Natural killer cell (primary cell): ENCODE measurements around the gene RFXAP. TPM values are rescaled to one million over a fixed set of nuclear protein-coding genes. Genes with fewer than 3 reads are reported as not detected.
A peak's percentile ranks its signal among the peaks of the same experiment; 100 is the strongest.

Experiments
- ATAC-seq, 3 donors: fragments of 150-1000 bp in 2 of 3; fragments of 200-7000 bp in 1 of 3; cut with Tn5 transposase; 1 replicate in 1 of 3; 2 replicates in 2 of 3; pipeline ENCODE4 v1.10.0; 2021; ENCODE audit warnings: mild to moderate bottlenecking in 2 of 3, moderate library complexity in 2 of 3
- DNase-seq, 2 donors: peaks; one replicate each; pipeline versions ENCODE4 v3.0.0 to v3.0.0-alpha.2; 2013 to 2021; ENCODE audit warnings: mixed read lengths in 1 of 2
- H3K27ac ChIP-seq: one replicate; pipeline ENCODE4 v1.5.1; 2013; ENCODE audit warnings: mild to moderate bottlenecking, low read length
- H3K27me3 ChIP-seq: one replicate; pipeline ENCODE4 v1.6.1; 2013; ENCODE audit warnings: low read length; ENCODE audit not compliant: control insufficient read depth, insufficient read depth
- H3K36me3 ChIP-seq: one replicate; pipeline ENCODE4 v1.6.1; 2013; ENCODE audit warnings: low read length; ENCODE audit not compliant: control insufficient read depth, insufficient read depth
- H3K4me1 ChIP-seq: one replicate; pipeline ENCODE4 v1.6.1; 2013; ENCODE audit warnings: low read length; ENCODE audit not compliant: control insufficient read depth, insufficient read depth
- H3K4me3 ChIP-seq: one replicate; pipeline ENCODE4 v1.5.1; 2013; ENCODE audit warnings: low read length
- H3K9me3 ChIP-seq: one replicate; pipeline ENCODE4 v1.6.1; 2013; ENCODE audit warnings: low read length; ENCODE audit not compliant: control insufficient read depth, insufficient read depth
- H3K27ac Mint-ChIP-seq, 2 donors: one replicate each; pipeline ENCODE4 v1.8.0; 2022; ENCODE audit warnings: mild to moderate bottlenecking in 2 of 2, mixed read lengths in 2 of 2, moderate library complexity in 1 of 2
- H3K27me3 Mint-ChIP-seq, 2 donors: one replicate each; pipeline ENCODE4 v1.8.0; 2022; ENCODE audit warnings: low read depth in 2 of 2, mixed read lengths in 2 of 2
- H3K36me3 Mint-ChIP-seq: one replicate; pipeline ENCODE4 v1.8.0; 2022; ENCODE audit warnings: mixed read lengths
- H3K4me1 Mint-ChIP-seq, 2 donors: one replicate each; pipeline ENCODE4 v1.8.0; 2022; ENCODE audit warnings: mixed read lengths in 2 of 2
- H3K4me3 Mint-ChIP-seq: one replicate; pipeline ENCODE4 v1.8.0; 2022; ENCODE audit warnings: mild to moderate bottlenecking, moderate library complexity, mixed read lengths
- H3K9me3 Mint-ChIP-seq, 2 donors: one replicate each; pipeline ENCODE4 v1.8.0; 2022; ENCODE audit warnings: mixed read lengths in 2 of 2
- CTCF ChIP-seq: fragments of 200-600 bp; IDR thresholded peaks from one replicate; pipeline ENCODE4 v1.8.0; 2022; ENCODE audit warnings: antibody characterized with exemption
- WGBS: methylation state at CpG from one replicate; pipeline ENCODE4 v1.1.7; 2013; ENCODE audit warnings: missing lambda C conversion rate; ENCODE audit not compliant: insufficient coverage; 5-methylcytosine and 5-hydroxymethylcytosine counted together
- intact Hi-C: fragments of 100-400 bp; cut with micrococcal nuclease; formaldehyde crosslinking; loops from one replicate; pipeline ENCODE4 v1.14.2; 2022
- total RNA-seq, 4 donors: library from RNA; stranded (reverse); fragments of 120-200 nt in 1 of 4; gene quantifications; one replicate each; pipeline versions ENCODE4 v1.2.3 to v1.2.4, GENCODE V29; 2013 to 2022

The RFXAP gene
- total RNA-seq, 3 donors from 2014 or later (not counting 1 experiment from before 2014, with no cell fraction given) = 6.0 to 13.3 (median 11.3) TPM

- Mint-ChIP-seq H3K36me3 (no peaks in the 10 kb centered on the region), H3K27me3 (peaks cover 24 to 30% of the 10 kb centered on the region in 2 donors), H3K4me1 (peaks cover 35 to 42% of the 10 kb centered on the region in 2 donors), H3K27ac (peak overlapping the region; percentile 87 to 90), H3K9me3 (no peaks in the 10 kb centered on the region), H3K4me3 (peak overlapping the region; percentile 95)
- no peaks in the 10 kb centered on the region for H3K9me3 ChIP-seq
- H3K4me3 ChIP-seq = peak overlapping the region; percentile 78
- intact Hi-C loops = loop anchor here (5.0 kb wide), 1 partner anchor 179 kb away; the partner anchor contains the start of gene ALG5
- H3K4me1 ChIP-seq = peaks cover 19% of the 10 kb centered on the region
- no peak for TF ChIP-seq CTCF
- DNase-seq = peak in 1 of 2 donors; percentile 6
- peak overlapping the region; percentile 80 for H3K27ac ChIP-seq
- H3K36me3 ChIP-seq = no peaks in the 10 kb centered on the region
- H3K27me3 ChIP-seq = no peaks in the 10 kb centered on the region
- no peak for ATAC-seq
- 60% methylated on average over 10 of the region's 12 CpGs for WGBS
Observed at GRCh38 chr13:36817996-36818803, 822 bp upstream of the RFXAP start.

- H3K9me3 Mint-ChIP-seq = no peaks in the 10 kb centered on the region
- H3K4me1 ChIP-seq = peaks cover 19% of the 10 kb centered on the region
- H3K36me3 ChIP-seq = no peaks in the 10 kb centered on the region
- H3K9me3 ChIP-seq = no peaks in the 10 kb centered on the region
- H3K27ac ChIP-seq = peak overlapping the region; percentile 80
- no peak for TF ChIP-seq CTCF
- intact Hi-C loops = loop anchor here (2.0 to 5.0 kb wide), 2 partner anchors 178 to 473 kb away; partner anchors contain the start of genes ALG5 and SPART
- no peaks in the 10 kb centered on the region for H3K36me3 Mint-ChIP-seq
- peak in 1 of 2 donors; percentile 56 for DNase-seq
- under 1% methylated on average over 20 of the region's 20 CpGs for WGBS
- H3K4me3 Mint-ChIP-seq = peak overlapping the region; percentile 95
- H3K27me3 ChIP-seq = no peaks in the 10 kb centered on the region
- peaks cover 45 to 46% of the 10 kb centered on the region in 2 donors for H3K4me1 Mint-ChIP-seq
- ATAC-seq = peak in 2 of 3 donors; percentile 4 to 6
- H3K4me3 ChIP-seq = peak overlapping the region; percentile 78
- peaks cover 10 to 15% of the 10 kb centered on the region in 2 donors for H3K27me3 Mint-ChIP-seq
- H3K27ac Mint-ChIP-seq = peak overlapping the region; percentile 87 to 90
Observed at GRCh38 chr13:36819739-36820090, 693 bp downstream of the RFXAP start.

- DNase-seq (peak in 1 of 2 donors; percentile 6), ATAC-seq (no peak)
- H3K36me3 ChIP-seq = no peaks in the 10 kb centered on the region
- H3K27ac Mint-ChIP-seq = peak overlapping the region; percentile 87 to 90
- H3K4me3 Mint-ChIP-seq = peak overlapping the region; percentile 95
- H3K4me1 Mint-ChIP-seq = peaks cover 45 to 51% of the 10 kb centered on the region in 2 donors
- no peaks in the 10 kb centered on the region for H3K9me3 ChIP-seq
- H3K27ac ChIP-seq = no peak overlapping the region
- 48% methylated on average over 3 of the region's 4 CpGs for WGBS
- H3K36me3 Mint-ChIP-seq = no peaks in the 10 kb centered on the region
- H3K4me1 ChIP-seq = peaks cover 19% of the 10 kb centered on the region
- intact Hi-C loops = loop anchor here (2.0 kb wide), 1 partner anchor 473 kb away; the partner anchor contains the start of gene SPART
- H3K4me3 ChIP-seq = peak overlapping the region; percentile 78
- H3K9me3 Mint-ChIP-seq = no peaks in the 10 kb centered on the region
- TF ChIP-seq CTCF = no peak
- peaks cover 10% of the 10 kb centered on the region in 2 donors for H3K27me3 Mint-ChIP-seq
- H3K27me3 ChIP-seq = no peaks in the 10 kb centered on the region
Observed at GRCh38 chr13:36820222-36820621, 1.2 kb downstream of the RFXAP start.
